Kidney (tissue), 14 donors: ENCODE results near the gene ARMCX6. TPM values are rescaled to one million over a fixed set of nuclear protein-coding genes. Genes with fewer than 3 reads are reported as not detected.

Experiments used
- DNase-seq, 5 donors: peaks; one replicate each; pipeline ENCODE4 v3.0.0-alpha.2; 2013 to 2020
- FAIRE-seq: peaks from 2 replicates; lab custom pipeline; 2012; peaks lifted over from hg19 to GRCh38; lab: Jason Lieb, UNC
- H3K27ac ChIP-seq, 2 donors: one replicate each; pipeline ENCODE4 v1.7.0; 2013; ENCODE audit warnings: low read depth in 2 of 2, low read length in 2 of 2, inconsistent platforms in 1 of 2
- H3K27me3 ChIP-seq: one replicate; pipeline ENCODE4 v1.7.1; 2013; ENCODE audit warnings: low read length, inconsistent platforms; ENCODE audit not compliant: control insufficient read depth, insufficient read depth
- H3K36me3 ChIP-seq, 3 donors: one replicate each; pipeline versions ENCODE4 v1.7.0 to v1.7.1; 2013; ENCODE audit warnings: low read length in 3 of 3, control low read depth in 1 of 3, inconsistent platforms in 1 of 3; ENCODE audit not compliant: insufficient read depth in 3 of 3, control insufficient read depth in 2 of 3
- H3K4me1 ChIP-seq, 3 donors: one replicate each; pipeline versions ENCODE4 v1.7.0 to v1.7.1; 2013; ENCODE audit warnings: low read length in 3 of 3, inconsistent platforms in 1 of 3, low read depth in 1 of 3; ENCODE audit not compliant: control insufficient read depth in 2 of 3, insufficient read depth in 2 of 3
- H3K4me3 ChIP-seq, 3 donors: one replicate each; pipeline versions ENCODE4 v1.7.0 to v1.8.1; 2013; ENCODE audit warnings: low read length in 3 of 3, control low read depth in 1 of 3, inconsistent platforms in 1 of 3
- H3K9ac ChIP-seq, 3 donors: one replicate each; pipeline versions ENCODE4 v1.7.0 to v1.7.1; 2013; ENCODE audit warnings: low read length in 3 of 3, control low read depth in 1 of 3, inconsistent platforms in 1 of 3
- H3K9me3 ChIP-seq, 3 donors: one replicate each; pipeline versions ENCODE4 v1.7.0 to v1.7.1; 2013; ENCODE audit warnings: low read length in 3 of 3, control low read depth in 1 of 3, inconsistent platforms in 1 of 3; ENCODE audit not compliant: control insufficient read depth in 2 of 3, insufficient read depth in 1 of 3
- CTCF ChIP-seq: IDR thresholded peaks from 3 replicates; pipeline ENCODE4 v1.5.1; 2012; ENCODE audit warnings: mild to moderate bottlenecking, moderate library complexity, borderline replicate concordance; ENCODE audit not compliant: insufficient read depth; ENCODE audit errors: extremely low read depth
- intact Hi-C: fragments of 100-400 bp; cut with DNase I; formaldehyde crosslinking; loops from one replicate; pipeline ENCODE4 v1.11.1; 2022
- polyA plus RNA-seq: library from polyadenylated mRNA; stranded (reverse); fragments of 350-450 nt; fragmentation: Illumina TruSeq; extraction: RNeasy Lipid Tissue Mini Kit (QIAGEN cat#74804); gene quantifications from one replicate; pipeline ENCODE4 v1.2.3, GENCODE V29; 2014; ENCODE audit warnings: low read depth, low replicate concordance; ENCODE audit not compliant: insufficient read depth
- total RNA-seq: library from RNA; stranded (reverse); fragmentation: NEBNext Ultra II Directional; extraction: Animal tissue kit (Norgen Biotek cat#: 25700); gene quantifications from one replicate; pipeline ENCODE4 v1.2.1, GENCODE V29; 2021
- donor health status: control.
- donor health status: control.
- donor health status: control.
- donor health status: control.
- donor health status: control.
- donor health status: DM: yes; HTN: yes; CAD: no.
- donor health status: Normal renal cell carcinoma (clear cell type).

ARMCX6 gene
- total and polyA plus RNA-seq, 2 donors from 2014 or later = 39.1 to 61.7 TPM

GRCh38 chrX:101658661-101659491 lies 41.1 kb upstream of the ARMCX6 start:
- peak; percentile 75 to 92 (median 79) for DNase-seq
- Histone ChIP-seq H3K27ac (peak overlapping the region; percentile 71 to 72), H3K27me3 (peaks cover 4% of the 10 kb centered on the region), H3K9ac (peak overlapping the region; percentile 48 to 80 (median 73)), H3K9me3 (no peaks in the 10 kb centered on the region), H3K4me1 (peaks cover 0 to 2% (median 0%) of the 10 kb centered on the region in 3 donors), H3K36me3 (peaks cover 0 to 5% (median 0%) of the 10 kb centered on the region in 3 donors), H3K4me3 (peak overlapping the region; percentile 80 to 84 (median 82))
- no peak for TF ChIP-seq CTCF
- no peak for FAIRE-seq
- intact Hi-C loops = no loop called here

GRCh38 chrX:101657495-101657894 lies 39.7 kb upstream of the ARMCX6 start:
- Histone ChIP-seq H3K4me1 (peaks cover 0 to 2% (median 0%) of the 10 kb centered on the region in 3 donors), H3K36me3 (peaks cover 0 to 5% (median 0%) of the 10 kb centered on the region in 3 donors), H3K4me3 (no peak overlapping the region), H3K27me3 (no peaks in the 10 kb centered on the region), H3K9ac (no peak overlapping the region), H3K27ac (no peak overlapping the region), H3K9me3 (no peaks in the 10 kb centered on the region)
- TF ChIP-seq CTCF = no peak
- no peak for DNase-seq
- intact Hi-C loops = no loop called here
- FAIRE-seq = no peak

GRCh38 chrX:101656817-101657216 lies 39.0 kb upstream of the ARMCX6 start:
- no peak overlapping the region for H3K27ac ChIP-seq
- H3K4me3 ChIP-seq = no peak overlapping the region
- H3K4me1 ChIP-seq = peaks cover 0 to 2% (median 0%) of the 10 kb centered on the region in 3 donors
- H3K36me3 ChIP-seq = peaks cover 0 to 5% (median 0%) of the 10 kb centered on the region in 3 donors
- TF ChIP-seq CTCF = no peak
- FAIRE-seq = no peak
- H3K9me3 ChIP-seq = no peaks in the 10 kb centered on the region
- no peak overlapping the region for H3K9ac ChIP-seq
- no peak for DNase-seq
- intact Hi-C loops = no loop called here
- H3K27me3 ChIP-seq = no peaks in the 10 kb centered on the region
